Upper lobe of right lung (tissue), 1 donor: ENCODE results near the gene DLST. TPM values are rescaled to one million over a fixed set of nuclear protein-coding genes. Genes with fewer than 3 reads are reported as not detected.

Experiments used
- ATAC-seq: fragments of 200-7000 bp; cut with Tn5 transposase; one replicate; pipeline ENCODE4 v1.9.1; 2020; ENCODE audit warnings: mild to moderate bottlenecking, moderate library complexity
- DNase-seq: peaks from one replicate; pipeline ENCODE4 v3.0.0-alpha.2; 2020
- H3K27ac ChIP-seq: fragments of 200-600 bp; one replicate; pipeline ENCODE4 v1.8.0; 2022
- H3K27me3 ChIP-seq: fragments of 200-600 bp; one replicate; pipeline ENCODE4 v1.8.0; 2022; ENCODE audit warnings: mild to moderate bottlenecking
- H3K36me3 ChIP-seq: fragments of 200-600 bp; one replicate; pipeline ENCODE4 v1.8.0; 2022
- H3K4me1 ChIP-seq: fragments of 200-600 bp; one replicate; pipeline ENCODE4 v1.8.0; 2022
- H3K4me3 ChIP-seq: fragments of 200-600 bp; one replicate; pipeline ENCODE4 v1.8.0; 2022; ENCODE audit warnings: mild to moderate bottlenecking
- H3K9me3 ChIP-seq: fragments of 200-600 bp; one replicate; pipeline ENCODE4 v1.8.0; 2022
- intact Hi-C: fragments of 100-400 bp; cut with DNase I; formaldehyde crosslinking; loops from one replicate; pipeline ENCODE4 v1.11.0; 2022
- total RNA-seq: library from RNA; stranded (reverse); fragmentation: NEBNext Ultra II Directional; extraction: Animal tissue kit (Norgen Biotek cat#: 25700); gene quantifications from one replicate; pipeline ENCODE4 v1.2.1, GENCODE V29; 2021
- TF ChIP-seq, protein P1 (sequence below): fragments of 200-600 bp; IDR thresholded peaks from one replicate; pipeline ENCODE4 v1.8.0; 2022; ENCODE audit warnings: antibody characterized with exemption
- donor health status: DM: no; HTN: yes; CAD: no; lungs with severe emphysema.

DLST gene
- total RNA-seq, 1 donor from 2014 or later = 90.1 TPM

- H3K4me3 ChIP-seq = no peak overlapping the region
- peaks cover 9% of the 10 kb centered on the region for H3K4me1 ChIP-seq
- H3K9me3 ChIP-seq = no peaks in the 10 kb centered on the region
- no peak for DNase-seq
- H3K27ac ChIP-seq = no peak overlapping the region
- TF ChIP-seq, protein P1, sequence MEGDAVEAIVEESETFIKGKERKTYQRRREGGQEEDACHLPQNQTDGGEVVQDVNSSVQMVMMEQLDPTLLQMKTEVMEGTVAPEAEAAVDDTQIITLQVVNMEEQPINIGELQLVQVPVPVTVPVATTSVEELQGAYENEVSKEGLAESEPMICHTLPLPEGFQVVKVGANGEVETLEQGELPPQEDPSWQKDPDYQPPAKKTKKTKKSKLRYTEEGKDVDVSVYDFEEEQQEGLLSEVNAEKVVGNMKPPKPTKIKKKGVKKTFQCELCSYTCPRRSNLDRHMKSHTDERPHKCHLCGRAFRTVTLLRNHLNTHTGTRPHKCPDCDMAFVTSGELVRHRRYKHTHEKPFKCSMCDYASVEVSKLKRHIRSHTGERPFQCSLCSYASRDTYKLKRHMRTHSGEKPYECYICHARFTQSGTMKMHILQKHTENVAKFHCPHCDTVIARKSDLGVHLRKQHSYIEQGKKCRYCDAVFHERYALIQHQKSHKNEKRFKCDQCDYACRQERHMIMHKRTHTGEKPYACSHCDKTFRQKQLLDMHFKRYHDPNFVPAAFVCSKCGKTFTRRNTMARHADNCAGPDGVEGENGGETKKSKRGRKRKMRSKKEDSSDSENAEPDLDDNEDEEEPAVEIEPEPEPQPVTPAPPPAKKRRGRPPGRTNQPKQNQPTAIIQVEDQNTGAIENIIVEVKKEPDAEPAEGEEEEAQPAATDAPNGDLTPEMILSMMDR = no peak
- H3K27me3 ChIP-seq = no peaks in the 10 kb centered on the region
- ATAC-seq = no peak
- H3K36me3 ChIP-seq = no peaks in the 10 kb centered on the region
- intact Hi-C loops = no loop called here
These were observed 38.6 kb downstream of the DLST start for GRCh38 chr14:74920281-74920680.

DNA sequence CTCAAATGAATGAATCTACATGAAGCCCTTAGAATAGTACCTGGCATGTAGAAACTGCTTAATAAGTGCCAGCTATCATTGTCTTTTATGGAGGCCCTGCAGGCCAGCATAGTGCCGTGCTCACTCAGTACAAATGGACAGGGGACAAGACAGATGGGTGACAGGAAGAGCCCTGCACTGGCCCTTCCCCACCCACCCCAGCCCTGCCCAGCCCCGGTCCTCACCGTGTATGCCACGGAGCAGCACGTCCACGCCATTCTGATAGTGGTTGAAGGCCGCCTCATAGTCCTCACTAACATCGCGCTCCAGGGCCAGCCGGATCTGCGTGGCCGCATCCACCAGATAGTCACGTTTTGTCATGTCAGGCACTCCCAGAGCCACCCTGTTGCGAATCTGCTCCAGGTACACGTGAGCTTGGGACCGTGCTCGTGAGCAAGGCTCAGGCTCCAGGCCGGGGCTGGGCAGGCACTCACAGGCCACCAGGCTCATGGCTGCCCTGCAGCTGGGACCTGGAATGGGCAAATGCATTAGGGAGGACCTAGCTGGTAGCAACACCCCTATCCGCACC, 39.4 kb downstream of the DLST start:
- no peaks in the 10 kb centered on the region for H3K9me3 ChIP-seq
- H3K4me1 ChIP-seq = peaks cover 9% of the 10 kb centered on the region
- H3K36me3 ChIP-seq = no peaks in the 10 kb centered on the region
- TF ChIP-seq, protein P1 = no peak
- H3K27me3 ChIP-seq = no peaks in the 10 kb centered on the region
- intact Hi-C loops = no loop called here
- no peak overlapping the region for H3K4me3 ChIP-seq
- DNase-seq (no peak), ATAC-seq (no peak)
- no peak overlapping the region for H3K27ac ChIP-seq

GRCh38 chr14:74921987-74922751, 40.5 kb downstream of the DLST start:
- DNase-seq (no peak), ATAC-seq (no peak)
- Histone ChIP-seq H3K4me1 (peaks cover 9% of the 10 kb centered on the region), H3K36me3 (no peaks in the 10 kb centered on the region), H3K27ac (no peak overlapping the region), H3K27me3 (no peaks in the 10 kb centered on the region), H3K9me3 (no peaks in the 10 kb centered on the region), H3K4me3 (peak overlapping the region; percentile 61)
- intact Hi-C loops = no loop called here
- TF ChIP-seq, protein P1 = no peak

DNA sequence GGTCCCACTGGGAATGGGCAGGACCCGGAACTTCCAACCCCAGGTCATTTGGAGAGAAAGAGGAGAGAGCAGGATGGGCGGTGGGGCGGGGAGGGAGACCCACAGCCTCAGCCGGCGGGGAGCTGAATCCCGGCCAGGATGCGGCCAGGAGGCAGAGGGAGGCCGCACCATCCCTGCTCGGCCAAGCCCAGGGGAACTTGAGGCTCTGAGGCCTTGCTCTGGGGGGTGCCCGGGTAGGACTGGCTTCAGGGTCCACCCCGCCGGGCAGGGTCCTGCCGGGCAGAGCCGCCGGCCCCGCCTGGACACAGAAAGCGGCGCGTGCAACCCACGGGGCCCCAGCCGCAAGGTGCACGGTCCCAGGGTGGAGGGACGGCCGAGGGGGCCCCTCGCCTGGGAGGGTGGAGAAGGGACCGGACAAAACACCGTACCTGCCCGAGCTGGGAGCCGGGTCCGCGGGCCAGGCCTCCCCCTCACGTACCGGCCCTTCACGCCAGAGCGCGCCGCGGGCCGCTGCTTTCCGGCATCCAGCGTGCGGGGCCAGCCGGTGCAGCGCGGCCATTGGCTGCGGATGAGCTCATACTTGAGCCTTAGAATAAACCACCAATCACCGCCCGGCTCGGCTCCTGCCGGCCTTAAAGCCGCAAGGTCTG, 41.2 kb downstream of the DLST start, which contains the start of gene RPS6KL1:
TSS of gene RPS6KL1 (minus strand) at position 509 of the 650 bp plus-strand sequence. CDS start 1,719 bp downstream, outside the sequence.
- peak within 1 kb of the TSS; percentile 61 for H3K4me3 ChIP-seq
- intact Hi-C loops = no loop called here
- peaks cover 9% of the 10 kb centered on the region for H3K4me1 ChIP-seq
- ATAC-seq = peak; percentile 95
- DNase-seq = peak; percentile 89
- TF ChIP-seq, protein P1 = no peak
- no peak within 1 kb of the TSS for H3K27ac ChIP-seq
- H3K9me3 ChIP-seq = no peaks in the 10 kb centered on the region
- no peaks in the 10 kb centered on the region for H3K27me3 ChIP-seq
- H3K36me3 ChIP-seq = no peaks in the 10 kb centered on the region

DNA sequence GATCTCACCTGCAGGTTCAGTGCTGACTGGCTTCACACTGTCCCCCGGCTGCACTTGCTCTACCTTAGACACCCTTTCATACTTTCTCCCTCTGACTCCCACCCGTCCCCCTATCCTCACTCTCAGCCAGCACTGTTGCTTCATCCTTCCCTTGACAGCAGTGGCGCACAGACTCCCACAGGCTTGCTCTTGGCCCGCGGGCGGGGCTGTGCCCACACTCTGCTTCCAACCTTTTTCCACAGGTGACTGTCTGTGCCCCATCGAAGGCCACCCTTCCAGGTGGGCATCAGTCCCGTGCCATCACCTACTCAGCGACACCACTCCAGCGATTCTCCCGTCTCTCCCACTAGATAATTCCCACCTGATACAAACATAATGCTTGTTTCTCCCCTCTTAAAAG, 42.3 kb downstream of the DLST start:
- Histone ChIP-seq H3K4me3 (no peak overlapping the region), H3K27me3 (no peaks in the 10 kb centered on the region), H3K27ac (no peak overlapping the region), H3K36me3 (no peaks in the 10 kb centered on the region), H3K9me3 (no peaks in the 10 kb centered on the region), H3K4me1 (peaks cover 4% of the 10 kb centered on the region)
- ATAC-seq (no peak), DNase-seq (peak; percentile 40)
- TF ChIP-seq, protein P1 = no peak
- intact Hi-C loops = no loop called here
